NT2/D1 (cell line): ENCODE data around the gene FBXL13.
"Not testable (repeated sequence)": the region's sequence is repeated elsewhere in the genome, so short reads cannot be mapped to it uniquely, and the experiment has no call there.

ENCODE experiments used
- DNase-seq: peaks from one replicate; pipeline ENCODE4 v3.0.0-alpha.2; 2011; ENCODE audit warnings: low read depth, low spot score
- H3K27me3 ChIP-seq: 2 replicates; pipeline ENCODE4 v1.6.0; 2011; ENCODE audit warnings: mild to moderate bottlenecking; ENCODE audit not compliant: insufficient read length, insufficient read depth
- H3K36me3 ChIP-seq: 2 replicates; pipeline ENCODE4 v1.6.1; 2011; ENCODE audit warnings: mild to moderate bottlenecking, low read length, mixed read lengths; ENCODE audit not compliant: insufficient read depth, insufficient read length
- H3K4me1 ChIP-seq: 2 replicates; pipeline ENCODE4 v1.5.1; 2011; ENCODE audit not compliant: insufficient read depth, insufficient read length
- H3K4me3 ChIP-seq: 2 replicates; pipeline ENCODE4 v1.5.1; 2011; ENCODE audit warnings: low read depth; ENCODE audit not compliant: insufficient read length
- H3K9ac ChIP-seq: 2 replicates; pipeline ENCODE4 v1.6.0; 2011; ENCODE audit warnings: low read depth; ENCODE audit not compliant: insufficient read length
- H3K9me3 ChIP-seq: 2 replicates; pipeline ENCODE4 v1.5.1; 2011; ENCODE audit warnings: mild to moderate bottlenecking, low read length; ENCODE audit not compliant: insufficient read depth
- SUZ12 ChIP-seq: IDR thresholded peaks from 2 replicates; pipeline ENCODE4 v1.6.1; 2011; ENCODE audit not compliant: insufficient read length, insufficient read depth; ENCODE audit errors: extremely low read depth
- YY1 ChIP-seq: IDR thresholded peaks from 2 replicates; pipeline ENCODE4 v1.6.1; 2011; ENCODE audit not compliant: insufficient read length, insufficient read depth
- ZNF274 ChIP-seq: IDR thresholded peaks from 2 replicates; pipeline ENCODE4 v1.6.1; 2011; ENCODE audit warnings: mild to moderate bottlenecking, low read depth, low read length

FBXL13 gene

DNA sequence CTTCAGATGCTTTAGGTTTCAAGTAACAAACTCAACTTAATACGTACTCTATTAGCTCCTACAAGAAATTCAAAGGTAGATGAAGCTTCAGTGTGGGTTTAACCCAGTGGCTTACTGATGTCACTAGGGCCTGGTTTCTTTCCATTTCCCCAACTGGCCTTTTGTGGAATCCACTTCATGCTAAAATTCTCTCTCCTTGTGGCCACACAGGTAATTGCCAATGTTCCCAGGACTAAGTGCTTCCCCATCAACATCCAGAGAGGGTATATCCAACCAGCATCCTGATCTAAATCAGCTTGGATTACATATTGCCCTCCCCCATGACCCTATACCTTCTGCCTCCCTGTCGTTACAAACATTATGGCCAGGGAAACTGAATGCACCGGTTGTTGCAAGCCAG is 10.7 kb downstream of the FBXL13 start:
- Histone ChIP-seq H3K27me3 (no peaks in the 10 kb centered on the region), H3K9me3 (peaks cover 6% of the 10 kb centered on the region; the same call in 1 of the 2 replicates), H3K9ac (no peak overlapping the region), H3K36me3 (no peaks in the 10 kb centered on the region), H3K4me1 (no peaks in the 10 kb centered on the region), H3K4me3 (no peak overlapping the region)
- TF ChIP-seq ZNF274 = no peak
- TF ChIP-seq SUZ12 = no peak
- TF ChIP-seq YY1 = no peak
- DNase-seq = no peak

DNA sequence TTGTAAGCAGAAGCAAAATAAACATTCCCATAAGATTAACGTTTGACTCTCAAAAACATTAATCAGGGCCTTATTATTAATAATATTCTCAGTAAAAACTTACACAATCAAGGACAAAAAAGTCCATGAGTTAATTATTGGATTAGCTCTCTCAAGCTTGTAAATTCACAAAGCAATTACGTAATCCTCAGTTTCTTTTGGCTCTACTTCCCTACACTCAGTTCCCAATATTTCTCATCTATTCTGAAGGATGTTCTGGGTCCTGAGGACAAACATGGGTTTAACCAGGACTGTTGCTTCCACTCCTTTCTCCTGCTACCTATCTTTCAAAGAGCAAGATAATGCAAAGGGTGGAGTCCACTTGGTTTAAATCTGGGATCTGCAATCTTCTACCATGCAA is 15.1 kb downstream of the FBXL13 start:
- Histone ChIP-seq H3K9ac (no peak overlapping the region), H3K27me3 (no peaks in the 10 kb centered on the region), H3K36me3 (no peaks in the 10 kb centered on the region), H3K4me1 (no peaks in the 10 kb centered on the region), H3K9me3 (no peaks in the 10 kb centered on the region), H3K4me3 (no peak overlapping the region)
- TF ChIP-seq ZNF274 (no peak), SUZ12 (no peak), YY1 (no peak)
- no peak for DNase-seq

DNA sequence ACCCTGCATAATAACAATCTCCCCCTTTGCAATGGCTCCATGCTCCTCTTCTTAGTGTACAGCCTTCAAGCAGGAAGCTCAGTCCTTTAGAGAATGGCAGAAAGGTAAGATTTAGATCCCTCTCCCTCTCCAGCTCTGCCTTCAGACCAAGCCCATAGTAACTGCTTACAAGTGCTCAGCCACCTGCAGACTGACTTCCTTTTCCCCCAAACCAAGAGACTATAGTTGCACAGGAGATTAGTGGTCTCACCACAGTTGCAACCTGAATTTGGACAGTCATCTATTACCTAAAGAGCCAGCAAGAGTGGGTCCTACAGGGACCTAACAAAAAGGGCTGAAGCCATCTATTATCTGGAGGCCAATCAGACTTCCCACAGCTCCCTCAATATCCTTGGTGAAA is 16.5 kb downstream of the FBXL13 start:
- Histone ChIP-seq H3K9me3 (no peaks in the 10 kb centered on the region), H3K4me1 (no peaks in the 10 kb centered on the region), H3K4me3 (no peak overlapping the region), H3K27me3 (no peaks in the 10 kb centered on the region), H3K36me3 (no peaks in the 10 kb centered on the region), H3K9ac (no peak overlapping the region)
- TF ChIP-seq ZNF274 = no peak
- TF ChIP-seq YY1 = no peak
- no peak for TF ChIP-seq SUZ12
- no peak for DNase-seq

DNA sequence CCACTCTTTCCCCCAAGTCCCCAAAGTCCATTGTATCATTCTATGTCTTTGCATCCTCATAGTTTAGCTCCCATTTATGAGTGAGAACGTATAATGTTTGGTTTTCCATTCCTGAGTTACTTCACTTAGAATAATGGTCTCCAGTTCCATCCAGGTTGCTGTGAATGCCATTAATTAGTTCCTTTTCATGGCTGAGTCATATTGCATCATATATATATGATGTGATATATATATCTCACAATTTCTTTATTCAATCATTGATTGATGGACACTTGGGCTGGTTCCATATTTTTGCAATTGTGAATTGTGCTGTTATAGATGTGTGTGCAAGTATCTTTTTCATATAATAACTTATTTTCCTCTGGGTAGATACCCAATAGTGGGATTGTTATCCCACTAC is 18.6 kb downstream of the FBXL13 start:
- H3K9me3 ChIP-seq, DNase-seq, H3K27me3 ChIP-seq, H3K4me1 ChIP-seq, H3K36me3 ChIP-seq, H3K9ac ChIP-seq, H3K4me3 ChIP-seq: not testable (repeated sequence)

DNA sequence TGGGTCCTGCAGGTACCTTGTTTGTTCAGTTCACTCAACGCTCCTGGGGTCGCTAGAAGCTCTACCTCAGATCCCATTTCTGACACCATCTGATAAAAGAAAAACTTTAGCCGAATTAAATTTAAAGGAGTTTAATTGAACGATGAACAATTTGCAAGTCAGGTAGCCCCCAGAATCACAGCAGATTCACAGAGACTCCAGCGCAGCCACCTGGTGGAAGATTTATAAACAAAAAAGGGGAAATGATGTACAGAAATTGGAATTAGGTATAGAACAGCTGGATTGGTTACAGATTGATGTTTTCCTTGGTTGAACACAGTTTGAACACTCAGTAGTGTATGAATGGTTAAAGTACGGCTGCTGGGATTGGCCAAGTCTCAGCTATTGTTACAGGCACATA is 23.1 kb downstream of the FBXL13 start:
- Histone ChIP-seq H3K27me3 (no peaks in the 10 kb centered on the region), H3K9ac (no peak overlapping the region), H3K9me3 (peaks cover 36% of the 10 kb centered on the region), H3K4me1 (no peaks in the 10 kb centered on the region), H3K4me3 (no peak overlapping the region), H3K36me3 (no peaks in the 10 kb centered on the region)
- no peak for DNase-seq
- no peak for TF ChIP-seq ZNF274
- no peak for TF ChIP-seq YY1
- no peak for TF ChIP-seq SUZ12

DNA sequence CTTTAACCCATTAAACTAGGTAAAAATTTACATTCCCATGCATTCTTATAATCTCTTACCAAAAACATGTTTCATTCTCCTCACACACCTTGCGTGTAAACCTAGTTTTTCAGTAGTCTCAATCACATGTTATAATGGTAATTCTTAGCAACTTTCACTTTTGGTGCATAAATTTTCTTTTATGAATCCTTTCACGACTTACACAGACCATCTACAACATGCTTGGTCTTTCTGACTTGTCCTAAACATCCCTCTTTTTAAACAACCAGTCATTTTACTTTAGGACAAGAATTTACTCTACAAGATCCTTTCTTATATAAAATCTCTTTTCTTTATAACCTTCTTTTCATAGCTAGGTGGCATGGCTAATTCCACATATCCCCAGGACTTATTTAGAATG is 25.8 kb downstream of the FBXL13 start:
- Histone ChIP-seq H3K36me3 (no peaks in the 10 kb centered on the region), H3K9me3 (peaks cover 36% of the 10 kb centered on the region), H3K27me3 (no peaks in the 10 kb centered on the region), H3K4me1 (no peaks in the 10 kb centered on the region), H3K9ac (no peak overlapping the region), H3K4me3 (no peak overlapping the region)
- DNase-seq = no peak
- TF ChIP-seq ZNF274 (no peak), YY1 (no peak), SUZ12 (no peak)

DNA sequence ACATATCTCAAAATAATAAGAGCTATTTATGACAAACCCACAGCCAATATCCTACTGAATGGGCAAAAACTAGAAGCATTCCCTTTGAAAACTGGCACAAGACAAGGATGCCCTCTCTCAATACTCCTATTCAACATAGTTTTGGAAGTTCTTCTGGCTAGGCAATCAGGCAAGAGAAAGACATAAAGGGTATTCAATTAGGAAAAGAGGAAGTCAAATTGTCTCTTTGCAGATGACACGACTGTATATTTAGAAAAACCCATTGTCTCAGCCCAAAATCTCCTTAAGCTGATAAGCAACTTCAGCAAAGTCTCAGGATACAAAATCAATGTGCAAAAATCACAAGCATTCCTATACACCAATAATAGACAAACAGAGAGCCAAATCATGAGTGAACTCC is 32.8 kb downstream of the FBXL13 start:
- not testable (repeated sequence) for H3K36me3 ChIP-seq, H3K9me3 ChIP-seq, DNase-seq, H3K9ac ChIP-seq, H3K4me3 ChIP-seq, H3K4me1 ChIP-seq, H3K27me3 ChIP-seq

DNA sequence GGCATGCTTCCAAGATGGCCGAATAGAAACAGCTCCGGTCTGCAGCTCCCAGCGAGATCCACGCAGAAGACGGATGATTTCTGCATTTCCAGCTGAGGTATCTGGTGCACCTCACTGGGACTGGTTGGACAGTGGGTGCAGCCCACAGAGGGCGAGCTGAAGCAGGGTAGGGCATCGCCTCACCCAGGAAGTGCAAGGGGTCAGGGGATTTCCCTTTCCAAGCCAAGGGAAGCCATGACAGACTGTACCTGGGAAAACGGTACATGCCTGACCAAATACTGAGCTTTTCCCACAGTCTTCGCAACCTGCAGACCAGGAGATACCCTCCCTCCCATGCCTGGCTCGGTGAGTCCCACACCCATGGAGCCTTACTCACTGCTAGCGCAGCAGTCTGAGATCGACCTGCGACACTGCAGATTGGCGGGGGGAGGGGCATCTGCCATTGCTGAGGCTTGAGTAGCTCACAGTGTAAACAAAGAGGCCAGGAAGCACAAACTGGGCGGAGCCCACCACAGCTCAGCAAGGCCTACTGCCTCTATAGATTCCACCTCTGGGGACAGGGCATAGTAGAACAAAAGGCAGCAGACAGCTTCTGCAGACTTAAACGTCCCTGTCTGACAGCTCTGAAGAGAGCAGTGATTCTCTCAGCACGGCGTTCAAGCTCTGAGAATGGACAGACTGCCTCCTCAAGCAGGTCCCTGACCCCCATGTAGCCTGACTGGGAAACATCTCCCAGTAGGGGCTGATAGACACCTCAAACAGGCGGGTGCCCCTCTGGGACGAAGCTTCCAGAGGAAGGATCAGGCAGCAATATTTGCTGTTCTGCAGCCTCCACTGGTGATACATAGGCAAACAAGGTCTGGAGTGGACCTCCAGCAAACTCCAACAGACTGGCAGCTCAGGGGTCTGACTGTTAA is 36.5 kb downstream of the FBXL13 start:
- peak; percentile 68 for DNase-seq
- H3K4me1 ChIP-seq, H3K36me3 ChIP-seq, H3K9ac ChIP-seq, H3K9me3 ChIP-seq, H3K27me3 ChIP-seq: not testable (repeated sequence)
- H3K4me3 ChIP-seq = peak overlapping the region; percentile 4
